Measurements from ENCODE around the gene OR56B4. TPM values are rescaled to one million over a fixed set of nuclear protein-coding genes. Genes with fewer than 3 reads are reported as not detected.

Gene OR56B4
- total RNA-seq, 1 donor from 2014 or later: not detected

GRCh38 chr11:6084587-6084986 is 22.9 kb upstream of the OR56B4 start:
- H3K36me3 ChIP-seq: no peaks in the 10 kb centered on the region
- H3F3A ChIP-seq (ENCODE audit: low read depth): no peaks in the 10 kb centered on the region
- Mint-ChIP-seq H3K4me1 (no peaks in the 10 kb centered on the region), H3K4me3 (no peak overlapping the region), H3K9me3 (no peaks in the 10 kb centered on the region), H3K36me3 (no peaks in the 10 kb centered on the region), H3K27ac (no peak overlapping the region), H3K27me3 (ENCODE audit: insufficient read depth, low read depth) (no peaks in the 10 kb centered on the region)
- no peak overlapping the region for H3K4me2 ChIP-seq
- H4K20me1 ChIP-seq (ENCODE audit: low read depth): no peaks in the 10 kb centered on the region
- no peak overlapping the region for H2AFZ ChIP-seq (replicated peaks)
- no peaks in the 10 kb centered on the region for H3K27me3 ChIP-seq
- no peaks in the 10 kb centered on the region for H3K4me1 ChIP-seq
- no peaks in the 10 kb centered on the region for H3K79me2 ChIP-seq (ENCODE audit: low read depth)
- DNase-seq (ENCODE audit: low spot score): no peak
- no peak overlapping the region for H3K9ac ChIP-seq
- H3K27ac ChIP-seq: no peak overlapping the region
- no peak for TF ChIP-seq CTCF (IDR thresholded peaks at IDR 0.05)
- no peak for TF ChIP-seq EZH2phosphoT487 (IDR thresholded peaks at IDR 0.05)
- no peak for TF ChIP-seq EZH2 (IDR thresholded peaks at IDR 0.05)
- H3K9me3 ChIP-seq (ENCODE audit: low read depth): no peaks in the 10 kb centered on the region
- H3K4me3 ChIP-seq: no peak overlapping the region

GRCh38 chr11:6094186-6094585 is 13.3 kb upstream of the OR56B4 start:
- Histone ChIP-seq H4K20me1 (ENCODE audit: low read depth) (no peaks in the 10 kb centered on the region), H3K4me1 (no peaks in the 10 kb centered on the region), H3K27ac (no peak overlapping the region), H3K36me3 (no peaks in the 10 kb centered on the region), H3F3A (ENCODE audit: low read depth) (no peaks in the 10 kb centered on the region), H2AFZ (replicated peaks) (no peak overlapping the region), H3K9ac (no peak overlapping the region), H3K79me2 (ENCODE audit: low read depth) (no peaks in the 10 kb centered on the region), H3K9me3 (ENCODE audit: low read depth) (no peaks in the 10 kb centered on the region), H3K27me3 (no peaks in the 10 kb centered on the region), H3K4me3 (no peak overlapping the region), H3K4me2 (no peak overlapping the region)
- Mint-ChIP-seq H3K27me3 (ENCODE audit: insufficient read depth, low read depth) (peaks cover 2% of the 10 kb centered on the region), H3K4me3 (no peak overlapping the region), H3K9me3 (no peaks in the 10 kb centered on the region), H3K4me1 (no peaks in the 10 kb centered on the region), H3K27ac (no peak overlapping the region), H3K36me3 (no peaks in the 10 kb centered on the region)
- no peak for DNase-seq (ENCODE audit: low spot score)
- TF ChIP-seq EZH2 (IDR thresholded peaks at IDR 0.05) (no peak), CTCF (IDR thresholded peaks at IDR 0.05) (no peak), EZH2phosphoT487 (IDR thresholded peaks at IDR 0.05) (no peak)

- Mint-ChIP-seq H3K36me3 (no peaks in the 10 kb centered on the region), H3K27ac (no peak overlapping the region), H3K9me3 (no peaks in the 10 kb centered on the region), H3K27me3 (ENCODE audit: insufficient read depth, low read depth) (peaks cover 2% of the 10 kb centered on the region), H3K4me3 (no peak overlapping the region), H3K4me1 (no peaks in the 10 kb centered on the region)
- Histone ChIP-seq H3K4me3 (no peak overlapping the region), H4K20me1 (ENCODE audit: low read depth) (no peaks in the 10 kb centered on the region), H3K36me3 (no peaks in the 10 kb centered on the region), H3K4me1 (no peaks in the 10 kb centered on the region), H3K27ac (no peak overlapping the region), H3K79me2 (ENCODE audit: low read depth) (no peaks in the 10 kb centered on the region), H3K4me2 (no peak overlapping the region), H3K9me3 (ENCODE audit: low read depth) (no peaks in the 10 kb centered on the region), H3F3A (ENCODE audit: low read depth) (no peaks in the 10 kb centered on the region), H2AFZ (replicated peaks) (no peak overlapping the region), H3K27me3 (no peaks in the 10 kb centered on the region), H3K9ac (no peak overlapping the region)
- DNase-seq (ENCODE audit: low spot score): no peak
- TF ChIP-seq EZH2phosphoT487 (IDR thresholded peaks at IDR 0.05) (no peak), CTCF (IDR thresholded peaks at IDR 0.05) (no peak), EZH2 (IDR thresholded peaks at IDR 0.05) (no peak)
These were observed 11.7 kb upstream of the OR56B4 start for GRCh38 chr11:6095798-6096197.
